HG02884 (cell line): Measurements from ENCODE around the gene BCAT1.

ENCODE experiments used
- ATAC-seq: cut with Tn5 transposase; IDR thresholded peaks from one replicate; pipeline ENCODE4 v1.9.1; 2021; ENCODE audit warnings: mild to moderate bottlenecking, moderate library complexity; ENCODE audit not compliant: unreplicated experiment

BCAT1 gene

DNA sequence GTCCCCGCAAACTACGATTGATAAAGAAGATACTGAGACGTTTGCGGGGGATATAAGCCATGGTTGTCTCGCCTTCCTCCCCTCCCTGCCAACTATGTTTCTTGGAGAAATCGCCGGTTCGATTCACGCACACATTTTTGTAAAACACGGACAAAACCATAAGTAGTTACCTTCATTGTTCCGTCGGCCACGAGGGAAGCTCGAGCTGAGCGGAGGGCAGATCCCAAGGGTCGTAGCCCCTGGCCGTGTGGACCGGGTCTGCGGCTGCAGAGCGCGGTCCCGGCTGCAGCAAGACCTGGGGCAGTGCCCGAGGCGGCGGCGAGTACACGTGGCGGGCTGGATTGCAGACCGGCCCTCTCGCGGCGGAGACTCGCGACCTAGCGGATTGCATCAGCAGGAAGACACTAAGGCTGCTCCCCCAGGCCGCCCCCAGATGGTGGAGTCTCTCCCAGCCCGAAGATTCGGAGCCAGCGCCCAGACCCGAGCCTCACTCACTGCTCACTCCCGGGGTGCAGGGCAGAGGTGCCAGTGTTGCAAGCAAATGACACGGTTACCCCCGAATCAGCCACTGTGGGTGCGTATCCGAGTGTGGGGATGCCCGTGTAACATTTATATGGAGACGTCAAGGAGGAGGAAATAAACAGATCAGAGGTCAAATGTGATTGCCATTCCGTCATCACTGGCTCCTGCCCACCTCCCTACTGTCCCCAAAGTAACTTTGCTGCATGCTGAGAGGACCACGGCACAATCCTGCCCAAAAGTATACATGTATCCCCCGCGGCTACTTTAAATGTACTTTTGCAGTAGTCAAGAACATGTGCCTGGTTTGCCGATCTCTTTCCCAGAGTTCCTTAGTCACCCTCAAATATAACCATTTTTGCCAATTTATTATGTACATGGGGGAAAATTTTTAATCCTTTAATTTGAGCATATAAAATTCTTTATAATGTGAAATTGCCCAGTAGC lies at the start of gene BCAT1:
TSS of gene BCAT1 (minus strand) at position 345 of the 966 bp plus-strand sequence. CDS start at position 176, 169 bp downstream.
- ATAC-seq, result peak; percentile 34

- ATAC-seq, result peak; percentile 84
Measured at GRCh38 chr12:24997970-24998582, 49.2 kb upstream of the BCAT1 start.

DNA sequence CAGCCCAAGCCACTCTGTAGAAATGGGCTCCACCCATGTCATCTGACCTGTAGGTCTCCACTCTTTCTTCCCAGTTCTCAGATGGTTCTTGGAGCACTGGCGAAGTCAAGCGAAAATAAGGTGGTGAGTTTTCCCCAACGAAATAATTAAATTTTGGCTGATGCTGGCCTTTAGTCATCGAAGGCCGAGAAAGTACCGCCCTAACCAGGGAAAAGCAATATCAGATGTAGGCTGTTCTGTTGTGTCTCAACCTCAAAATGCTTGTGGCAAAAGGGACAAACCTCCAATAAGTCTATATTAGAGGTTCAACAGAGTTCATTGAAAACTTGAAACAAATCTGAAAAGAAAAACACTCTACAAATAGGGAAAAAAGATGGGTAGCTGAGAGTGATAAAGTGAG lies 48.6 kb upstream of the BCAT1 start:
- no peak for ATAC-seq

- no peak for ATAC-seq
Measured at GRCh38 chr12:24996820-24997219, 47.9 kb upstream of the BCAT1 start.

GRCh38 chr12:24996102-24996797 lies 47.3 kb upstream of the BCAT1 start:
- ATAC-seq, result no peak

DNA sequence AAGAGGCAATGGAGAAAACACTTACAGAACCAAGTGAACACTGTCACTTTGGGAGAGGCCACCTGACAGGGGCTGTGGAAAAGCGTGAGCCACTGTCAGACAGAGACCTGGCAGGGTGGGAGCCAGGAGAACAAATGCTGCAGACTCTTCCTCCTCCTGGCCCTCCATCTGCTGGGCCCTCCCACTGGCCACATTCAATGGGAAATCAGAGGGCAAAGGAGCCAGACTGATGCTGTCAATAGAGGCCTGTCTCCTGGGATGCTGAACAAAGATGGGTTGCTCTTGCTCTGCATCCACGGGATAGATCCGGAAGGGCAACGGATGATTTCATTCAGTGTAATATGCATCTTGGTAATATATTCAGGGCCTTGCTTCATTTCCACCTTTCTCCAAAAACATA lies 44.9 kb upstream of the BCAT1 start:
- ATAC-seq, result no peak

DNA sequence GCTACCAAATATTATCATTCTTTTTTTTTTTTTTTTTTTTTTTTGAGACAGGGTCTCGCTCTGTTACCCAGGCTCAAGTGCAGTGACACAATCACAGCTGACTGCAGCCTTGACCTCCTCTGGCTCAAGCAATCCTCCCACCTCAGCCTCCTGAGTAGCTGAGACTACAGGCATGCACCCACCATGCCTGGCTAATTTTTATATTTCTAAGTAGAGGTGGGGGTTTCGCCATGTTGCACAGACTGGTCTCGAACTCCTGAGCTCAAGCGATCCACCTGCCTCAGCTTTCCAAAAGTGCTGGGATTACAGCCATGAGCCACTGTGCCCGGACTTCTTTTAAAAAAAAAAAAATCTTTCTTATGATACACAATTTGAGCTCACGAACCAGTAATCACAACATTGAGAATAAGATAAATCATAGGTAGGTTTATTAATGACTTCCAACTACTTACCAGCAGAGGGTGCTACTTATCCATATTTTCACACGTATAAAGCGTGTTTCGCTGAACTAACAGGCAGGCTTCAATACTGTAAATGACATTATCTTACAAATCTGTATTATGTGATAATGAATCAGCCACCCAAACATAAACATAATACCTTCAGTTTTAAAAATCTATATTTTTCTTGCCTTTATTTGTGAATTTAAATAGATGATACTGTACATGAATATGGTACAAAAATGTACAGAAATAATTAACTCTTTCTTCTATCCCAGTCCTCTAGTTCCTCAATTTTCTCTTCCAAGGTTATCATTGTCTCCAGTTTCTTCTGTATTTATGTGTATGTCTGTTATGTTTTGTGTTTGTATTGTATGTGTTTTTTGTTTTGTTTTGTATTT lies 42.5 kb upstream of the BCAT1 start:
- ATAC-seq, result peak; percentile 56

- no peak for ATAC-seq
Measured at GRCh38 chr12:24989216-24989615, 40.3 kb upstream of the BCAT1 start.

- ATAC-seq, result no peak
Measured at GRCh38 chr12:24982250-24982649, 33.3 kb upstream of the BCAT1 start.

DNA sequence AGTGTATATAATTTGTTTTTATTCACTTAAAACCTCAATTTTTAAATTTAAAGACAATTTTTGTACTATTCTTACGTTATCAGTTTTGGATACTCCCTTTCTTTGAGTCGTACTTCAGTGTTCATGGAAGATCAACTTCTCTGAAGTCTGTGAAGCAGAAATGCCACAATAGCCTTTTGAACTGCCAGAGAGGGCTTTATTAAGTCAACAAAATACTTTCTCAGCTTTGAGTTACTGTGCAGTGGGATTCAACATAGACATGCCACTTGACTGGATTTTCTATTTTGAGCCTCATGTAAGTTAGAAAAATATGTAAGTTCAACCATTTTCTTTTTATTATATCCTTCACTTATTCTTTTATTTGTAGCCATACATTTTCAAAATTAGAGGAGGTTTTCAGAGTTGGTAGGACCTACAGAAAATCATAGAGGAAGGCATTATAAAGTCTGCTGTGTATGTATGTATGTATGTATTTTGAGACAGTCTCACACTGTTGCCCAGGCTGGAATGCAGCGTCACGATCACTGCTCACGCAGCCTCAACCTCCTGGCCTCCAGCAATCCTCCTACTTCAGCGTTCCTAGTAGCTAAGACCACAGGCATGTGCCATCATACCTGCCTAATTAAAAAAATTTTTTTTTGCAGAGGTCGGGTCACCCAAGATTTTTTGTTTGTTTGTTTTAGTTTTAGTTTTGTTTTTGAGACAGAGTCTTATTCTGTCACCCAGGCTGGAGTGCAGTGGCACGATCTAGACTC lies 31.3 kb upstream of the BCAT1 start:
- ATAC-seq, result no peak

DNA sequence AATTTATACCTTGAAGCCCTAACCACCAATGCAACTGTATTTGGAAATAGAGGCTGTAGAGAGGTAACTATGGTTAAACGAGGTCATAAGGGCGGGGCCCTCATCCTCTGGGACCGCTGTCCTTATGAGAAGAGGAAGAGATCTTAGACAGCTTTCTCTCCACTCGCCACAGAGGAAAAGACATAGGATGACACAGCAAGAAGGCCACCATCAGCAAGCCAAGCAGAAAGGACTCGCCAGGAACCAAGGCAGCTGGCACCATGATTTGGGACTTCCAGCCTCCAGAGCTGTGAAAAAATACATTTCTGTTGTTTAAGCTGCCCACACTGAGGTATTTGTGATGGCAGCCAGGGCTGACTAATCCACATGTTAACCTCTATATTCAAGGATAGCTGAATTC lies 30.4 kb upstream of the BCAT1 start:
- no peak for ATAC-seq

GRCh38 chr12:24977711-24978110 lies 28.8 kb upstream of the BCAT1 start:
- no peak for ATAC-seq

- no peak for ATAC-seq
Measured at GRCh38 chr12:24977060-24977459, 28.2 kb upstream of the BCAT1 start.

DNA sequence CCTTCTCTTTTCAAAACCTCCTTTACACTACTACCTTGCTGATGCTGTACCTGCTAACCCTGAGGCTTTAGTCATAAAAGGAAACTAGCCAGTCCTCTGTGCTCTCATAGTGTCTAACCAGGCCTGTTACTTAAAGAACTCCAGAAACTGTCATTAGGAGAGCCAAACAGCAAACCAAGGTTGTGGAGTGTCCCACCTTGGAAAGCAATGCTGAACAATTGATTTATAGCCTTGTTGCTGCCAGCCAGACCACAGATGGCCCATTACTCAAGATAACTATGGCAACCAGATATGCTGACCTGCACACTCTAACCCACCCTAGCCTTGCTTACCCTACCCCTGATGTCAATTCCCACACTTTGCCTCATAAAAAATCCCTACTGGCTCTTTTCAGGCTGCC lies 26.5 kb upstream of the BCAT1 start:
- no peak for ATAC-seq

DNA sequence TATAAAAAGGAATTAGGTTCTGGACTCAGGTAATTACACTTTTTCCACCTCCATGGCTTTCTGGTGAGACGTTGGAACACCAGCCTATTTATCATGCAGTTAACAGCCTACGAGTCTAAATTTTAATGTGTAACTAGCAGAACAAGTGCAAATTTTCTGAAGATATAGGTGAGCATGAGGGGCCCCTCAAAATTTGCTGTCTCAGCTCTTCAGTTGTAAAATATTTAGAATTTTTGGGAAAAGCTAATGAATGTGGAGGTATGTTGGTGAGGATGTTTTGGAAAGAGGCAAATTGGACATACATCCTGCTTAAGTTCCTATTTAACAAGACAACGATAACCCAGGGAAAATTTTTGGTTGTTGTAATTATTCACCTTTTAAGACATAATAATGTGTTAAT lies 25.3 kb upstream of the BCAT1 start:
- ATAC-seq, result no peak

DNA sequence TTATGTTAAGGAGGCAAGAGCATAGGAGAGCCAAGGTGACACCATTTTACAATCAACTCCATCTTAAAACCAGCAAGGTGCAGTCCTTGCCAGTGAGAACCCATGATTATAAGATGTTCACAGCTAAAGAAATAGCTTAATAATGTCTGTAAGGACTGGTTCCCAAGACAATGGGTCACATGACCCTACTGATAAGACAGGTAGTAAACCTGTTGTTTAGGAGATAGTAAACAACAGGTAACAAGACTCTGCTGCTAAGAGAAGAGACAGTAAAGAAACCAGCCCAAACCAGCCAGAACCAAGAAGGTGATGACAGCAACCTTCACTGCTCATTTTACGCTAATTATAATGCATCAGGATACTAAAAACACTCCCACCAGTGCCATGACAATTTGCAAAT lies 23.2 kb upstream of the BCAT1 start:
- no peak for ATAC-seq

- ATAC-seq, result no peak
Measured at GRCh38 chr12:24970177-24970576, 21.3 kb upstream of the BCAT1 start.

DNA sequence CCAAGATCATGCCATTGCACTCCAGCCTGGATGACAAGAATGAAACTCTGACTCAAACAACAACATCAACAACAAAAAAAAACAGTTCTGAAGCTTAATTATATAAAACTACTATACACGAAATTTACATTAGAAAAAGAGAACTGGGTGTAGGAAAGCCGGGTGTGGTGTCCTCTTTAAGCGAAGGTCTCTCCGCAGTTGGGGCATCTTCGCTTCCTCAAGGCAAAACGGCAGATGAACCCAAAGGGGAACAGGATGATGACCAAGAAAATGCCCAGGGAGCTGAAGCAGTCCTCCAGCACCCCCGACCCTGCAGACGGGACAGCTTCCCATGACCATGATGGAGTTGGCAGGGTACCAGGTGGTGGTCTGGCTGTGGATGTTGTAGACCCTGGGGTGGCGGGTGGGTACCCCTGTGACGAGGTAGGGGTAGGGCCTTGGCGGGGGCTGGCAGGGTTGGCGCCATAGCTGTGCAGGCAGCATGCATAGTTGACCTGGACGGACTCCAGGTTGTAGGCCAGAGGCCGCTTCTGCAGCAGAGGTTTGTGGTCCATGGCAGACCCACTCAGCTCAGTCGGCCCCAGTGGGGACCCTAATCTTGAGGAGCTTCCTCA lies 18.2 kb upstream of the BCAT1 start:
- no peak for ATAC-seq

- no peak for ATAC-seq
Measured at GRCh38 chr12:24964342-24964741, 15.4 kb upstream of the BCAT1 start.
